MM.1S (cell line): Measurements from ENCODE around the gene VEPH1.

Experiments
- CTCF ChIP-seq: fragments of 300-600 bp; sonication (generic); IDR thresholded peaks from 2 replicates; pipeline ENCODE4 v1.5.1; 2016; ENCODE audit warnings: antibody characterized with exemption, low read length, mixed read lengths
- EZH2 ChIP-seq: fragments of 300-600 bp; sonication (generic); optimal IDR thresholded peaks from 2 replicates; pipeline ENCODE3; 2017; ENCODE audit warnings: low read depth, mild to moderate bottlenecking, antibody characterized with exemption, low read length, mixed read lengths

- TF ChIP-seq CTCF (no peak), EZH2 (no peak)
Measured at GRCh38 chr3:157220211-157220610, 283.0 kb downstream of the VEPH1 start.
